HEK293 (cell line): Measurements from ENCODE around the gene GNAI1.

Experiments used
- CTCF ChIA-PET: fragments of 350-600 bp; formaldehyde crosslinking; extraction: SDS; loops from one replicate; lab custom pipeline; 2021; ENCODE audit warnings: antibody characterized with exemption; lab: Yijun Ruan, JAX
- POLR2A ChIA-PET: fragments of 300-600 bp; formaldehyde crosslinking; extraction: SDS; loops from one replicate; lab custom pipeline; 2020; ENCODE audit warnings: antibody characterized with exemption, inconsistent platforms; lab: Yijun Ruan, JAX
- H3K27ac ChIP-seq: fragments of 200-500 bp; sonication (Bioruptor generic); 2 replicates; pipeline ENCODE4 v1.5.1; 2014; ENCODE audit warnings: low read depth, low read length, control low read depth, inconsistent platforms; ENCODE audit errors: extremely low read depth
- H3K36me3 ChIP-seq, 2 experiments: fragments of 200-500 bp in 1 of 2; sonication (Bioruptor generic) in 1 of 2; 1 replicate in 1 of 2; 2 replicates in 1 of 2; pipeline ENCODE4 v1.5.1; 2014 to 2017; ENCODE audit warnings: inconsistent platforms in 2 of 2, low read length in 2 of 2; ENCODE audit not compliant: control insufficient read depth in 2 of 2, insufficient read depth in 1 of 2
- H3K4me1 ChIP-seq: fragments of 200-500 bp; sonication (Bioruptor generic); 2 replicates; pipeline ENCODE4 v1.5.1; 2014; ENCODE audit warnings: mild to moderate bottlenecking, low read length, inconsistent platforms; ENCODE audit not compliant: control insufficient read depth, insufficient read depth
- H3K4me3 ChIP-seq: 2 replicates; pipeline ENCODE4 v1.5.1; 2011; ENCODE audit warnings: low read depth, mild to moderate bottlenecking, control low read depth, low read length, moderate library complexity
- H3K9me3 ChIP-seq: fragments of 200-500 bp; sonication (Bioruptor generic); 2 replicates; pipeline ENCODE4 v1.5.1; 2014; ENCODE audit warnings: low read depth, low read length, inconsistent platforms; ENCODE audit not compliant: control insufficient read depth, insufficient read depth
- BCL11B ChIP-seq: fragments of 450-650 bp; formaldehyde crosslinking; IDR thresholded peaks from 2 replicates; pipeline ENCODE4 v1.5.1; 2016; ENCODE audit warnings: low read depth, missing biosample characterization, missing genetic modification characterization
- GLI4 ChIP-seq: fragments of 450-650 bp; formaldehyde crosslinking; IDR thresholded peaks from 2 replicates; pipeline ENCODE4 v1.5.1; 2016; ENCODE audit warnings: missing biosample characterization, missing genetic modification characterization
- GLIS1 ChIP-seq: fragments of 450-650 bp; formaldehyde crosslinking; IDR thresholded peaks from 2 replicates; pipeline ENCODE4 v1.5.1; 2016; ENCODE audit warnings: missing biosample characterization, missing genetic modification characterization
- KLF16 ChIP-seq: fragments of 450-650 bp; formaldehyde crosslinking; IDR thresholded peaks from 2 replicates; pipeline ENCODE4 v1.5.1; 2017; ENCODE audit warnings: missing biosample characterization, missing genetic modification characterization
- MYNN ChIP-seq: fragments of 450-650 bp; formaldehyde crosslinking; IDR thresholded peaks from 2 replicates; pipeline ENCODE4 v1.5.1; 2016; ENCODE audit warnings: missing biosample characterization, missing genetic modification characterization, borderline replicate concordance
- OVOL3 ChIP-seq: fragments of 450-650 bp; formaldehyde crosslinking; IDR thresholded peaks from 2 replicates; pipeline ENCODE4 v1.5.1; 2016; ENCODE audit warnings: missing biosample characterization, missing genetic modification characterization
- PRDM10 ChIP-seq: fragments of 450-650 bp; formaldehyde crosslinking; IDR thresholded peaks from 2 replicates; pipeline ENCODE4 v1.5.1; 2016; ENCODE audit warnings: missing biosample characterization, missing genetic modification characterization
- YY2 ChIP-seq: fragments of 450-650 bp; formaldehyde crosslinking; IDR thresholded peaks from 2 replicates; pipeline ENCODE4 v1.5.1; 2016; ENCODE audit warnings: missing biosample characterization, missing genetic modification characterization
- ZBTB21 ChIP-seq: fragments of 450-650 bp; formaldehyde crosslinking; IDR thresholded peaks from 2 replicates; pipeline ENCODE4 v1.5.1; 2017; ENCODE audit warnings: missing biosample characterization, missing genetic modification characterization
- ZBTB44 ChIP-seq: fragments of 450-650 bp; IDR thresholded peaks from 2 replicates; pipeline ENCODE4 v1.5.1; 2018; ENCODE audit warnings: missing biosample characterization, mild to moderate bottlenecking, missing genetic modification characterization
- ZNF121 ChIP-seq: fragments of 450-650 bp; formaldehyde crosslinking; IDR thresholded peaks from 2 replicates; pipeline ENCODE4 v1.5.1; 2016; ENCODE audit warnings: missing biosample characterization, missing genetic modification characterization
- ZNF133 ChIP-seq: fragments of 450-650 bp; formaldehyde crosslinking; IDR thresholded peaks from 2 replicates; pipeline ENCODE4 v1.5.1; 2016; ENCODE audit warnings: missing biosample characterization, missing genetic modification characterization
- ZNF138 ChIP-seq: fragments of 450-650 bp; formaldehyde crosslinking; IDR thresholded peaks from 2 replicates; pipeline ENCODE4 v1.5.1; 2016; ENCODE audit warnings: missing biosample characterization, missing genetic modification characterization, borderline replicate concordance
- ZNF157 ChIP-seq: fragments of 450-650 bp; formaldehyde crosslinking; IDR thresholded peaks from 2 replicates; pipeline ENCODE4 v1.5.1; 2016; ENCODE audit warnings: missing biosample characterization, missing genetic modification characterization
- ZNF184 ChIP-seq: fragments of 450-650 bp; IDR thresholded peaks from 2 replicates; pipeline ENCODE4 v1.5.1; 2018; ENCODE audit warnings: missing biosample characterization, mild to moderate bottlenecking, missing genetic modification characterization
- ZNF23 ChIP-seq: fragments of 450-650 bp; formaldehyde crosslinking; IDR thresholded peaks from 2 replicates; pipeline ENCODE4 v1.5.1; 2016; ENCODE audit warnings: missing biosample characterization, missing genetic modification characterization, borderline replicate concordance
- ZNF266 ChIP-seq: fragments of 450-650 bp; formaldehyde crosslinking; IDR thresholded peaks from 2 replicates; pipeline ENCODE4 v1.5.1; 2016; ENCODE audit warnings: missing biosample characterization, missing genetic modification characterization, low read depth
- ZNF394 ChIP-seq: fragments of 450-650 bp; formaldehyde crosslinking; IDR thresholded peaks from 2 replicates; pipeline ENCODE4 v1.5.1; 2016; ENCODE audit warnings: missing biosample characterization, missing genetic modification characterization, mild to moderate bottlenecking, moderate library complexity, borderline replicate concordance
- ZNF529 ChIP-seq: fragments of 450-650 bp; formaldehyde crosslinking; IDR thresholded peaks from 2 replicates; pipeline ENCODE4 v1.5.1; 2017; ENCODE audit warnings: missing genetic modification characterization, missing biosample characterization; ENCODE audit not compliant: insufficient replicate concordance
- ZNF549 ChIP-seq: fragments of 450-650 bp; IDR thresholded peaks from 2 replicates; pipeline ENCODE4 v1.5.1; 2018; ENCODE audit warnings: missing biosample characterization, missing genetic modification characterization, mild to moderate bottlenecking, inconsistent platforms, moderate library complexity
- ZNF558 ChIP-seq: fragments of 450-650 bp; formaldehyde crosslinking; IDR thresholded peaks from 2 replicates; pipeline ENCODE4 v1.5.1; 2016; ENCODE audit warnings: missing biosample characterization, missing genetic modification characterization
- ZNF580 ChIP-seq: fragments of 450-650 bp; formaldehyde crosslinking; IDR thresholded peaks from 2 replicates; pipeline ENCODE4 v1.5.1; 2016; ENCODE audit warnings: missing biosample characterization, missing genetic modification characterization
- ZNF596 ChIP-seq: fragments of 450-650 bp; IDR thresholded peaks from 2 replicates; pipeline ENCODE4 v1.5.0; 2018; ENCODE audit warnings: missing biosample characterization, mild to moderate bottlenecking, missing genetic modification characterization, moderate library complexity
- ZNF791 ChIP-seq: fragments of 450-650 bp; formaldehyde crosslinking; IDR thresholded peaks from 2 replicates; pipeline ENCODE4 v1.5.1; 2016; ENCODE audit warnings: missing biosample characterization, missing genetic modification characterization
- ZNF830 ChIP-seq: fragments of 450-650 bp; IDR thresholded peaks from 2 replicates; pipeline ENCODE4 v1.5.0; 2018; ENCODE audit warnings: missing biosample characterization, missing genetic modification characterization, low read depth, mild to moderate bottlenecking, moderate library complexity
- ZSCAN30 ChIP-seq: fragments of 450-650 bp; IDR thresholded peaks from 2 replicates; pipeline ENCODE4 v1.5.1; 2018; ENCODE audit warnings: missing biosample characterization, mild to moderate bottlenecking, missing genetic modification characterization, moderate library complexity

The GNAI1 gene

DNA sequence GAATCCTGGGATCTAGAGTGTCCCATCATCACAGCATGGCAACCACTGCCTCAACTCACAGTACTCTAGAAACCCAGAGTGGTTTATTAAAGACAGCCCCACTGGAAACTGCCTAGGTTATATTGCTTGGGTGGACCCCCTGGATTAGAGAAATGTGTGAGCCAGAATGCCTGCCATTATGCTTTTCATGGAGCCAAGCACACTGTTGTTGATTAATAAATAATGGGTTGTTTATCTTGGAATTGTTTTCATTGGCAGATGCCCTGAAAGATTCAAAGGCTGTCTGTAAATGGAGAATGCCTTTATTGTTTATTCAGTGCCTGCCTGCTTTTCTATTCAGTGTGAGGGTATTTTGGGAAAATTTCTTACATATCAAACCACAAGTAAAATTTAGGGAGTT lies 52.1 kb downstream of the GNAI1 start (continued):
- TF ChIP-seq PRDM10 (tag by site-specific recombination) (no peak), ZNF791 (tag by site-specific recombination) (no peak), ZNF596 (tag by site-specific recombination) (no peak), ZSCAN30 (tag by site-specific recombination) (no peak)
- TF ChIP-seq, all 188 proteins: peak for 0

GRCh38 chr7:80187279-80187678 lies 52.6 kb downstream of the GNAI1 start:
- TF ChIP-seq ZNF23 (no peak), ZNF558 (tag by site-specific recombination) (no peak), ZNF133 (peak; percentile 54; the same call in 1 of the 2 replicates), ZNF394 (no peak)
- POLR2A ChIA-PET: no interaction called here
- CTCF ChIA-PET: interaction anchor here (0.6 kb wide), 1 partner anchor 56 kb away, joined by 3 read pairs; no protein-coding TSS in a partner anchor
- Histone ChIP-seq H3K4me3 (no peak overlapping the region), H3K4me1 (peaks cover 7% of the 10 kb centered on the region; the same call in 1 of the 2 replicates), H3K9me3 (no peaks in the 10 kb centered on the region), H3K36me3 (0 out of 3 replicates have a peak, but pooled peaks cover 0 to 3% of the 10 kb centered on the region in 2 experiments), H3K27ac (no peak overlapping the region)

DNA sequence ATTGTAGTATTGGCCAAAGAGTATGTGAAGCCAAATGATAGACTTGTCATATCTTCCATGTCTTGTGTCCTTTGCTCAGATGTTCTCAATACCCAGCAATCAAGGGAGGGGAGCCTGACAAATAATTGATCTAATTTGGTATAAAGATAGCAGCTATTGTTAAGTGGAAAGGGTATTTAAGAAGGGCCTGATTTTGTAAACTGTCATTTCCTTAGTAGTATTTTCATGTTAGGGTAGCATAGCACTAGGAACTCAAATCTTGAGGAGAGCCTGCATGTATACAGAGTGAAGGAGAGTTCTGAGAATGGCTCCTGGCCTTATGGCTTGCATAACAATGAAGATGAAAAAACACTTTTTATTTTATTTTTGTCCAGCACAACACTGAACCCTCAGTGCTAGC lies 53.1 kb downstream of the GNAI1 start:
- Histone ChIP-seq H3K36me3 (0 out of 3 replicates have a peak, but pooled peaks cover 0 to 3% of the 10 kb centered on the region in 2 experiments), H3K27ac (no peak overlapping the region)
- ChIA-PET POLR2A (no interaction called here), CTCF (interaction anchor here (0.6 to 1.3 kb wide), 3 partner anchors 54 to 128 kb away, joined by 3 to 5 read pairs (median 3); no protein-coding TSS in a partner anchor)
- TF ChIP-seq ZNF830 (tag by site-specific recombination) (no peak), BCL11B (no peak), ZNF549 (tag by site-specific recombination) (no peak)
- TF ChIP-seq, all 188 proteins: peak for 0
- no peaks in the 10 kb centered on the region for H3K9me3 ChIP-seq
- H3K4me3 ChIP-seq: no peak overlapping the region
- H3K4me1 ChIP-seq: peaks cover 7% of the 10 kb centered on the region; the same call in 1 of the 2 replicates

GRCh38 chr7:80189638-80190037 lies 55.0 kb downstream of the GNAI1 start:
- POLR2A ChIA-PET: no interaction called here
- H3K27ac ChIP-seq: no peak overlapping the region
- TF ChIP-seq ZNF529 (tag by site-specific recombination): no peak
- no peak for TF ChIP-seq ZNF580 (tag by site-specific recombination)
- TF ChIP-seq ZNF157 (tag by site-specific recombination): no peak
- TF ChIP-seq ZBTB44 (tag by site-specific recombination): no peak
- TF ChIP-seq ZNF184 (tag by site-specific recombination): no peak
- TF ChIP-seq ZNF266 (tag by site-specific recombination): no peak
- TF ChIP-seq MYNN (tag by site-specific recombination): no peak
- no peak for TF ChIP-seq OVOL3 (tag by site-specific recombination)
- TF ChIP-seq ZBTB21: no peak
- TF ChIP-seq KLF16 (tag by site-specific recombination): no peak
- TF ChIP-seq YY2: no peak
- TF ChIP-seq ZNF138 (tag by site-specific recombination): no peak
- TF ChIP-seq GLI4: no peak
- no peak for TF ChIP-seq ZNF121 (tag by site-specific recombination)
- TF ChIP-seq GLIS1: no peak

More at GRCh38 chr7:80189638-80190037, 55.0 kb downstream of the GNAI1 start:
- no peak overlapping the region for H3K4me3 ChIP-seq
- no peaks in the 10 kb centered on the region for H3K9me3 ChIP-seq
- H3K36me3 ChIP-seq: 0 out of 3 replicates have a peak, but pooled peaks cover 0 to 3% of the 10 kb centered on the region in 2 experiments
- CTCF ChIA-PET: interaction anchor here (0.6 kb wide), 1 partner anchor 265 kb away, joined by 3 read pairs; no protein-coding TSS in a partner anchor
- peaks cover 7% of the 10 kb centered on the region; the same call in 1 of the 2 replicates for H3K4me1 ChIP-seq
